ENCODE measurements around the gene CCDC158. TPM values are rescaled to one million over a fixed set of nuclear protein-coding genes. Genes with fewer than 3 reads are reported as not detected.
A peak's percentile ranks its signal among the peaks of the same experiment; 100 is the strongest.

CCDC158 gene
- total RNA-seq, result 1.1 TPM

GRCh38 chr4:76420762-76421581, at the start of gene CCDC158:
CCDC158 (minus strand) TSS chr4:76421141; CDS start chr4:76403207, 17,934 bp downstream.
- no peaks in the 10 kb centered on the region for H3K27me3 ChIP-seq
- peak within 1 kb of the TSS; percentile 62 to 65 for H3K4me3 ChIP-seq
- intact Hi-C loops (cut with DNase I), result loop anchor here (2.0 to 5.0 kb wide), 3 partner anchors 114 to 244 kb away; partner anchors contain the start of gene STBD1
- H3K9me3 ChIP-seq, result no peaks in the 10 kb centered on the region
- peak within 1 kb of the TSS in 1 of 2 donors; percentile 0 for H3K27ac ChIP-seq
- DNase-seq (ENCODE audit: low spot score in 2 of 2), result no peak
- H3K36me3 ChIP-seq, result no peaks in the 10 kb centered on the region
- no peaks in the 10 kb centered on the region for H3K4me1 ChIP-seq
- TF ChIP-seq CTCF (IDR thresholded peaks at IDR 0.05), result no peak

GRCh38 chr4:76470532-76470931, 49.6 kb upstream of the CCDC158 start:
- DNase-seq (ENCODE audit: low spot score in 2 of 2), result no peak
- no peak overlapping the region for H3K4me3 ChIP-seq
- H3K27ac ChIP-seq, result no peak overlapping the region
- H3K27me3 ChIP-seq, result no peaks in the 10 kb centered on the region
- no peaks in the 10 kb centered on the region for H3K4me1 ChIP-seq
- no peaks in the 10 kb centered on the region for H3K9me3 ChIP-seq
- intact Hi-C loops (cut with DNase I), result no loop called here
- TF ChIP-seq CTCF (IDR thresholded peaks at IDR 0.05), result no peak
- no peaks in the 10 kb centered on the region for H3K36me3 ChIP-seq

GRCh38 chr4:76470064-76470463, 49.1 kb upstream of the CCDC158 start:
- intact Hi-C loops (cut with DNase I), result no loop called here
- Histone ChIP-seq H3K4me3 (no peak overlapping the region), H3K27me3 (no peaks in the 10 kb centered on the region), H3K36me3 (no peaks in the 10 kb centered on the region), H3K27ac (no peak overlapping the region), H3K9me3 (no peaks in the 10 kb centered on the region), H3K4me1 (no peaks in the 10 kb centered on the region)
- no peak for DNase-seq (ENCODE audit: low spot score in 2 of 2)
- TF ChIP-seq CTCF (IDR thresholded peaks at IDR 0.05), result no peak

DNA sequence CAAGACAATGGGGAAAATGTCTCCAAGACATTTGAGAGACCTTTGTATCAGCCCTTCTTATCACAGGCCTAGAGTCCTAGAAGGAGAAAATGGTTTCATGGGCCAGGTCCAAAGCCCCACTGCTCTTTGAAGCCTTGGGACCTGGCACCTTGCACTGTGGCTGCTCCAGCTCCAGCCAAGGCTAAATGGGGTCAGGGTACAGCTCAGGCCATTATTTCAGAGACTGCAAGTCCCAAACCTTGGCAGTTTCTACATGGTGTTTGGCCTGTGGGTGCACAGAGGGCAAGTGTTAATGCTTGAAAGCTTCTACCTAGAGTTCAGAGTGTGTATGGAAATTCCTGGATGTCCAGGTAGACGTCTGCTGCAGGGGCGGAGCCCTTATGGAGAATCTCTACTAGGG, 42.6 kb upstream of the CCDC158 start:
- H3K27ac ChIP-seq, result no peak overlapping the region
- intact Hi-C loops (cut with DNase I), result no loop called here
- no peaks in the 10 kb centered on the region for H3K27me3 ChIP-seq
- TF ChIP-seq CTCF (IDR thresholded peaks at IDR 0.05), result no peak
- H3K9me3 ChIP-seq, result peaks cover 0 to 10% of the 10 kb centered on the region in 2 donors
- no peak for DNase-seq (ENCODE audit: low spot score in 2 of 2)
- no peaks in the 10 kb centered on the region for H3K36me3 ChIP-seq
- H3K4me3 ChIP-seq, result no peak overlapping the region
- peaks cover 0 to 6% of the 10 kb centered on the region in 2 donors for H3K4me1 ChIP-seq

DNA sequence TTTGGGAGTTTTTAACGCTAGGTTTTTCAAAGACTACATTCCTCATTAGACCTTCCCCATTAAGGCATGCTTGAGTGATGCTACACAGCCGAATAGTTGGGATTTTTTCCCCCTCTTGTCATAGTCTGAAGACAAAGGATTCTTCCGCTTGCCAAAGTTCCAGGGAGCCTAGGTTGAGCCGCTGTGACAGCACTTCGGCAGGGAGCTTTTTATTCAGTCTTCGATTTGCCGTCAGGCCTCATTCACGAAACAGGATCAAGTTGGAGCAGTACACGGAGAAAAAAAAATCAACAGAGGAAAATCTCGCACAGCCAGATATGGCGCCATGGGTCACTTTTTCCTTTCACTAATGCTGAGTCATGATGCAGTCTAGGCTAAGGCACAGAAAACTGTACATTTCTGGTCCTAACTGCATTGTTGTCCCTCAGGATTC, 38.4 kb upstream of the CCDC158 start:
- TF ChIP-seq CTCF (IDR thresholded peaks at IDR 0.05), result no peak
- Histone ChIP-seq H3K9me3 (peaks cover 0 to 10% of the 10 kb centered on the region in 2 donors), H3K36me3 (no peaks in the 10 kb centered on the region), H3K4me3 (peak overlapping the region; percentile 22 to 24), H3K27ac (peak overlapping the region; percentile 4 to 57), H3K4me1 (peaks cover 0 to 6% of the 10 kb centered on the region in 2 donors), H3K27me3 (no peaks in the 10 kb centered on the region)
- intact Hi-C loops (cut with DNase I), result no loop called here
- DNase-seq (ENCODE audit: low spot score in 2 of 2), result no peak
